Left ventricle myocardium superior (tissue), 1 donor: ENCODE results near the gene ZGPAT. TPM values are rescaled to one million over a fixed set of nuclear protein-coding genes. Genes with fewer than 3 reads are reported as not detected.

Experiments used
- ATAC-seq: fragments of 200-7000 bp; cut with Tn5 transposase; one replicate; pipeline ENCODE4 v1.9.1; 2020; ENCODE audit warnings: mild to moderate bottlenecking, moderate library complexity
- DNase-seq: peaks from one replicate; pipeline ENCODE4 v3.0.0-alpha.2; 2020
- intact Hi-C: fragments of 100-400 bp; cut with micrococcal nuclease; formaldehyde crosslinking; loops from one replicate; pipeline ENCODE4 v1.11.0; 2022
- total RNA-seq: library from RNA; stranded (reverse); fragmentation: NEBNext Ultra II Directional; extraction: Animal tissue kit (Norgen Biotek cat#: 25700); gene quantifications from one replicate; pipeline ENCODE4 v1.2.1, GENCODE V29; 2021
- donor health status: DM: no; HTN: yes; CAD: no; lungs with severe emphysema.

The ZGPAT gene
- total RNA-seq, 1 donor from 2014 or later, result 16.2 TPM

- ATAC-seq (no peak), DNase-seq (peak; percentile 34)
- intact Hi-C loops, result no loop called here
Measured at GRCh38 chr20:63699466-63700198, 8.2 kb upstream of the ZGPAT start.

- no peak for DNase-seq
- intact Hi-C loops, result no loop called here
- ATAC-seq, result no peak
Measured at GRCh38 chr20:63700199-63701050, 7.4 kb upstream of the ZGPAT start.

- intact Hi-C loops, result no loop called here
- ATAC-seq (no peak), DNase-seq (peak; percentile 10)
Measured at GRCh38 chr20:63701051-63701328, 6.8 kb upstream of the ZGPAT start.

- ATAC-seq (no peak), DNase-seq (peak; percentile 29)
- intact Hi-C loops, result no loop called here
Measured at GRCh38 chr20:63701329-63702035, 6.4 kb upstream of the ZGPAT start.

GRCh38 chr20:63702036-63702665, 5.7 kb upstream of the ZGPAT start:
- ATAC-seq (no peak), DNase-seq (peak; percentile 6)
- intact Hi-C loops, result no loop called here

GRCh38 chr20:63702751-63703470, 4.9 kb upstream of the ZGPAT start:
- intact Hi-C loops, result no loop called here
- ATAC-seq, result no peak
- DNase-seq, result peak; percentile 20

- peak; percentile 22 for DNase-seq
- intact Hi-C loops, result no loop called here
- ATAC-seq, result no peak
Measured at GRCh38 chr20:63703471-63703975, 4.3 kb upstream of the ZGPAT start.

- DNase-seq (peak; percentile 18), ATAC-seq (no peak)
- intact Hi-C loops, result no loop called here
Measured at GRCh38 chr20:63703976-63704748, 3.7 kb upstream of the ZGPAT start.

- ATAC-seq (no peak), DNase-seq (peak; percentile 20)
- intact Hi-C loops, result no loop called here
Measured at GRCh38 chr20:63704749-63705117, 3.1 kb upstream of the ZGPAT start.

GRCh38 chr20:63705232-63706026, 2.4 kb upstream of the ZGPAT start:
- peak; percentile 18 for DNase-seq
- intact Hi-C loops, result no loop called here
- no peak for ATAC-seq

- intact Hi-C loops, result no loop called here
- DNase-seq (peak; percentile 30), ATAC-seq (no peak)
Measured at GRCh38 chr20:63706027-63706695, 1.7 kb upstream of the ZGPAT start.

- ATAC-seq, result peak; percentile 29
- peak; percentile 56 for DNase-seq
- intact Hi-C loops, result no loop called here
Measured at GRCh38 chr20:63706852-63707557, 834 bp upstream of the ZGPAT start.

GRCh38 chr20:63708301-63709148, 686 bp downstream of the ZGPAT start:
- DNase-seq (peak; percentile 31), ATAC-seq (no peak)
- intact Hi-C loops, result no loop called here

GRCh38 chr20:63709149-63709527, 1.3 kb downstream of the ZGPAT start:
- peak; percentile 27 for DNase-seq
- ATAC-seq, result no peak
- intact Hi-C loops, result no loop called here

- DNase-seq (peak; percentile 16), ATAC-seq (no peak)
- intact Hi-C loops, result no loop called here
Measured at GRCh38 chr20:63711085-63711645, 3.3 kb downstream of the ZGPAT start.
